HG02852 (cell line): Measurements from ENCODE around the gene CRKL.

ENCODE experiments used
- ATAC-seq: cut with Tn5 transposase; IDR thresholded peaks from one replicate; pipeline ENCODE4 v1.9.1; 2021; ENCODE audit warnings: mild to moderate bottlenecking, moderate library complexity; ENCODE audit not compliant: unreplicated experiment

The CRKL gene

DNA sequence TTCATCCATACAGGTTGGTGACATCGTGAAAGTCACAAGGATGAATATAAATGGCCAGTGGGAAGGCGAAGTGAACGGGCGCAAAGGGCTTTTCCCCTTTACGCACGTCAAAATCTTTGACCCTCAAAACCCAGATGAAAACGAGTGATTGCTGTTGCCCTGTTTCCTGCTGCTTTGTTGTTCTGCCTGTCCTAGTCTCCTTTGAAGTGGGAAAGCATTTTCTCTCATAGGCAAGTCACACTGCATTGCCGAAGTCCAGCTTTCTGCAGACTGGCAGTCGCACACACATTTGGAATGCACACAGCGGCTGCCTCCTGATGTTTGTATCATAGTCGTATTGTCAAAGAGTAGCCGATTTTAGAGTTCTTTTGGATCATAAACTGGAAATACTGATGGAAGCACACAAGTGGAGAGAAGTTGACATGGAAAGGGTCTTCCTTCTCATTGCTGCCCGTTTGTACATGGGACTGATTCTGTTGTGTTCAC lies 32.5 kb downstream of the CRKL start:
- no peak for ATAC-seq

DNA sequence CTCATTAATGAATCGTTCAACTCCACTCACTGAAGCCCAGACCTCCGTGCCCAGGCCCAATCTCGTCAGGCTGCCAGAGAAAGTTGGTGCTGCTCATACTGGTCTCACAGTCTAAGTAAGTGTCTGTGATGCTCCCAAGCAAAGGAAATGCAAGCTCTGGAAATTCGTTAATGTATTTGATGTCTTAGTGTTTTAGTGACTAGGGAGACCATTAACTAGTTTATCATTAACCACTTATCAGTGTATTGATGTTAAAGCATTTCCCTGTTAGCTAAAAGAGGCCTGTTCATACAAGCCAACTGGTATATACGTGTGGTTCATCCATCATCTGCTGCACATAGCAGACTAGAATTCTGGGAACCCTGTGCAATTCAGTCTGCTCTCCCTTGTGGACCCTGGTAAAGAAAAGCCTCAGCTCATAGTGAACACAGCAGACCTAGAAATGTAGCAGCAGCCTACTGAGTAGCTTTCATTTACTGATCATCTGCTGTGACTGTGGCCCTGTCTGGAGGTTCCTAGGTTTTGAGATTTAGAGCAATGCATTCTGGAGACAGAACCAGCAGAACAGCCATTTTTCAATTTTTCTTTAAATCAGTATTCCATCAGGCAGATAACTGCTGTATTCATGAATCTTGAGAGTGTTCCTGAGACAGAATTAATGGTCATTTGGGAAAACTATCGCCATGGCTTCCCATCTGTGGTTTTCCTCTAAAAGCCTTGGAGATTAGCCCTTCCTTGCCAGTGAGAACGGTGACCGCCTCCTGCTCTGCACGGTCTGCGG lies 34.1 kb downstream of the CRKL start:
- no peak for ATAC-seq

DNA sequence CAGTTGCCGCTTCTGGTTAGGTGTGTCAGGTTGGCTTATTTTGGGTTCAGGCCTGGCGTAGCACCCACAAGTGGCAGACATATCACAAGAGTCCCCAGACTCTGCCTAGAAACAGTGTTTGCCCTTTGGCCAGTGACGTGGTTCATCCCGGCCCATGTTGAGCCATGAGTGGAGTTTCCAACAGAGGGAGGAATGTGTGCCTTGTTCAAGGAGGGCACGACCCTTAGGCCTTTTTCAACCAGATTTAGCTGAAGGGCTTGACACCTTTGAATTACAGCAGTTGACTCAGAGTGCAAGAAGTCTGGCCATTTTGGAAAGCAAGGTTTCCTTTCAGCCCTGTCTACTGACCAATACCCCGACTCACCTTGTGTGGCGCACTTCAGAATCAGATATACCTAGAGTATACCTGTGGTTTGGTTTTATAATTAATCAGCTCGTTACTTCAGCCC lies 34.7 kb downstream of the CRKL start:
- ATAC-seq = no peak

DNA sequence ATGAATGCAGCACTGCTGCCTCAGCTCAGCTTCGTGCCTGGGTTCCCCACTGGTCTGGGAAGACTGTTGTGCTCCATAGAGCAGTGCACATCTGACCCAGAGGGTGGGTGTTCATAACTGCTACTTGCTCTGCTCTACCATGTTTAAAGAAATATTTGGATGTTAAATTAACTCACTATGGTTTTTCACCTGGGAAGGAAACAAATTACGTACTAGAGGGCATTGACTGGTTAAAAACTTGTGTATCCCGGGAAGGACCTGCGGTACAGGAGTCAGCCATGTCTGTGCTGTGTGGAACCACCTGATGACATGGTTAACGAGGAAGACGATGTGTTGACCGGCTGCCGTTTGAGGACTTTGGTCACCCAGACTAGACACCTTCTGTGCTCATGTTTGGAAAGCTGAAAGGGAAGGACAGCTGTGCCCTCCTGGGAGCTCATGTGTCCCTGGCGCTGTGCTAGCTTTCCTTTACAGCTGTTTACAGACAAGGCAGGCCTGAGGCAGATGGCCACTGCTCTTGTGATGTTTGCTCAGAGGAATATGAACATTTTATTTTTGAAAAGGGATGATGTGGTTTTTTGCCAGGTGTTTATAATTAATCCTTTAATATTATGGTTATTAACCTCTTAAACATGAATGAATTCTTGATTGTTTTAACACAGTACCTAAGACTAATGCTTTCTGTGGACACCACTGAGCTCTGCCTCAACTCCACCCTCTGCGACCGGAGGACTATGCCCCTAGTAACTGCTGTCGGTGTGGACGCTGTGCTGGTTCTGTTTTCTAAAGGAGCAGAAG lies 35.5 kb downstream of the CRKL start:
- no peak for ATAC-seq

DNA sequence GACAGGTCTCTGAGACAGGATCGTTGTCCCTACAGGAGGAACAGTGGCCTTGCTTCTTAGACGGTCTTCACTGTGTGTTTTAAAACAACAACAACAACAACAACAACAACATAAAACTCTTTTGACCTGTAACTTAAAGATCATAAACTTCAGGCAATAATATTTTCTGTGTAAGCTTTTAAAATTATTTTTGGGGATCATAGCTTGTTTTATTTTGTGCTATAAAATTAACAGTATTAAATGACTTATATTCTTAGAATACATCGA lies 36.1 kb downstream of the CRKL start:
- no peak for ATAC-seq

DNA sequence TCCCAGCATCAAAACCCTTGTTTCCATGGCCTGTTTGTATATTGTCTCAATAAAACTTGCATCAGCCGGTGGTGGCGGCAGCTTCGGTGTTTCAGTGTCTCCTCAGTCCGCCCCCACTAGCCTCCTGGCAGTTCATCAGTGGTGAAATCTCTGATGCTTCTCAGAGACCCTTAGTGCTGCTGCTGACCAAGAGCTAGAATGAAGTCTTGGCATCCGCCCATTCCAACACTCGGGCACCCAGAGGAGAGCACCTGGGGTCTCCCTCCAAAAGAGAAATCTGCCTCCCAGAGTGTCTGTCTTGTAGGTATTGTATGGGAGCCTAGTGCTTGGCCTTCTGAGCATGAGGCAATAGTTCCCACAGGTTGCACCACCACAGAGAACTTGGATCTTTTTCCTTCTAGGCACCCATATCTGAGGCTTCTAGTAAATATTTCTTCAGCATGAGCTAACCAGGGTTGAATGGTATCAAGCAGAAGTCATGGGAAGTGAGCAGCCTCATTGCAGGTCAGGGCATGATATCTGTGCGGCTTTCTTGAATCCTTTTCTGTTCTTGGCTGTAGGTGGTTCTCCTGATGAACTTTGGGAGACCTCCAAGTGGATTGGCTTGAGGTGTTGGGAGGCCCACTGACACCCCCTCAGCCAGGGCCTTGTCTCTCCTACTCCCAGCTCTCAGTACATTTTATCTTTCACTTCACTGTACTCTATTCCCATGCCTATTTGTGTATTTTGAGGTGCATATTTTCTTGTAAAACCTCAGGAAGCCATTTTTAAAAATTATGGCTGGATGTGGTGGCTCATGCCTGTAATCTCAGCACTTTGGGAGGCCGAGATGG lies 36.7 kb downstream of the CRKL start:
- ATAC-seq = no peak

DNA sequence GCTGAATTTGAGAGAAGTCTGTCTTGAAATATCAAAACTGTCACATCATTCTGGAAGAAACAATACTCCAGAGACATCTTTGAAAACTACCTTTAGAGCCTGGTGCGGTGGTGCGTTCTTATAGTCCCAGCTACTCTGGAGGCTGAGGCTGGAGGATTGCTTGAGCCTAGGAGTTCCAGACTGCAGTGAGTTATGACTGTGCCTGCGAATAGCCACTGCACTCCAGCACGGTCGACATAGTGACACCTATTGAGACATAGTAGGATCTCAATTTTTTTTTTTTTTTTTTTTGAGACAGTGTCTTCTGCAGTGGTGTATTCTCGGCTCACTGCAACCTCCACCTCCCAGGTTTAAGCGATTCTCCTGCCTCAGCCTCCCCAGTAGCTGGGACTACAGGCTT lies 38.3 kb downstream of the CRKL start:
- no peak for ATAC-seq

DNA sequence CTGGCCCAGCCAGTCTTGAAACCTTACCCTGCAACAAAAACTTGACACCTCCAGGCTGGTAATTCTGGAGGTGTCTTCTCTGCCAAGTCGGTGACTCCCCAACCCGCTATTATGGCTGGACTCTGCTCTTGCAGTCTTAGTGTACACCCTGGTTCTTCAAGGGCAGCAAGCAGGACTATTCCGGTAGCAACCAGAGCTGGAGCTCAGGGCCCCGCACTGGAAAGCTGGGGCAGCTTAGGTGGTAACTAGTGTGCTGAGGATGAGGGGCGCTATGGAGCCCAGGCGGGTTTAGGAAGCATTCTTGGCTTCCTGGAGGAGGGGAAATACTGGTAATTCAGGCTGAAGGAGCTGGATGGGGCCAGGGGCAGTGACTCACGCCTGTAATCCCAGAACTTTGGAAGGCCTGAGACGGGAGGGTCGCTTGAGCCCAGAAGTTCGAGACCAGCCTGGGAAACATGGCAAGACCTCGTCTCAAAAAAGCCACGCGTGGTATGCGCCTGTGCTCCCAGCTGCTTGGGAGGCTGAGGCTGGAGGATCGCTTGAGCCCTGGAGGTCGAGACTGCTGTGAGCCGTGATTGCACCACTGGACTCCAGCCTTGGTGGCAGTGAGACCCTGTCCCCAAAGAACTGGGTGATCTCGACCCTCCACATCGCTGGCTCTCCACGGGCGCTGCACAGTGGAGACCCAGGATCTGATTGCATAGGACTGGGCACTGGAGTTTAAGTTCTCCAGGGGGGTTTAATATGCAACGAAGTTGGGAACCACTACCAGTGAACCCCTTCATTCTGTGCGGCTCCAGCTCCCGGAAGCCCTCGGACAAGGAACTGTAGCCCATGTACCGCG lies 39.3 kb downstream of the CRKL start:
- ATAC-seq = no peak

DNA sequence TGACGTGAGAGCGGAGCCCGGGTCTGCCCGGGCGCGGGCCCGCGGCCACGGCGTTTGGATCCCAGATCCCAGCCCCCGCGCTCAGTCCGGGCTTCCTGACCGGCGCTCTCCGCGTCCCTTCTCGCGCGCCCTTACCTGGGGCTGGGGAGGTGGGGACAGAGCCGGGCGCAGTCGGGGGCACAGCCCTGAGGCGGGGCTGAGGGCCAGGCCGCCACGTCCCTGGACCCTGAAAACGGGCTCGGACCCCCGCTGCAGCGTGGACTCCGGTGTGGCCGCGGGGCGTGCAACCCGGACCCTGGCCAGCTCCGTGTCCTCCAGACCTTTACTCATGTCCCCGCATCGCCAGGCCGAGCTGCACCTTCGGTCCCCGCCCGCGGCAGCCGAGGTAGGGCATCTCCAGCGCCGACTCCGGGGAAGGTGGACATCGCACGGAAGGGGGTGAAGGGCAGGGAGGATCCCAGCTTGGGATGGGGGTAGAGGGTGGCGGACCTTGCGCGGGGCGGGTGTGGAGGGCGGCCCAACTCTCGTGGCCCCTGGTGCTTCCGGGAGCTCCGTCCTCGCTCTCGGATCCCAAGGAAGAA lies 40.0 kb downstream of the CRKL start:
- ATAC-seq = no peak

DNA sequence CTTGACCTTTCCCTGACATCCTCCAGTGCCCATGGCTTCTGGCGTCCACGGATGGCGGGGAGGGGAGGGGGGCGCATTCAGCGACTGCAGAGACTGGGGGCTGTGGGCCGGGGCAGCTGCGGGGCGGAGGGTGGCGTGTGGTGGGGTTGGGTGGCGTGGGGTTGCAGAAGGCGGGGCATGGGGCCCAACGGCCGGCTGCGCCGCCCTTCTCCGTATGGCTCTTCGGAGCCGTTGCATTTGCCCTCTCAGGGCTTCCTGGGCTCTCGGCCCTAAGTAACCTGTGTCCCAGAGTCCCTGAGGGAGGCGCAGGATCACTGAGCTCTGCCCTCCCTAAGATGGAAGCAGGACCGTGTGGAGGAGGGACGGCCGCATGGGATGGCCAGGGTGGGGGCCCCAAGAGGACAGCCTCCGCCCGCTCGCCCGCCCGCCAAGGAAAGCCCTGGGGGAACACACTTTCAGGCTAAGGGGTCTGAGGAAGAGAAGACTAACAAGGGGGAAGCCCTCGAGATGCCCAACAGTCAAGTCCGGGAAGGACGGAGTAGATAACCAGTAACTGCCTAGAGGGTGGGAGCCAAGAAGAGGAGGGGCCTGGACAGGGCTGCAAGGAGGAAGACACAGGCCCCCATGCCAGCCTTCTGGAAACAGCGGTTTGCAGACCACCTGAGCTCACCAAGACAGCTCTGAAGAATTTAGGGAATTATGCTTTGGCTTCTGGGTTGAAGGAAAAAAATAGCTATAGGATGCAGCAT lies 40.6 kb downstream of the CRKL start:
- ATAC-seq = no peak

DNA sequence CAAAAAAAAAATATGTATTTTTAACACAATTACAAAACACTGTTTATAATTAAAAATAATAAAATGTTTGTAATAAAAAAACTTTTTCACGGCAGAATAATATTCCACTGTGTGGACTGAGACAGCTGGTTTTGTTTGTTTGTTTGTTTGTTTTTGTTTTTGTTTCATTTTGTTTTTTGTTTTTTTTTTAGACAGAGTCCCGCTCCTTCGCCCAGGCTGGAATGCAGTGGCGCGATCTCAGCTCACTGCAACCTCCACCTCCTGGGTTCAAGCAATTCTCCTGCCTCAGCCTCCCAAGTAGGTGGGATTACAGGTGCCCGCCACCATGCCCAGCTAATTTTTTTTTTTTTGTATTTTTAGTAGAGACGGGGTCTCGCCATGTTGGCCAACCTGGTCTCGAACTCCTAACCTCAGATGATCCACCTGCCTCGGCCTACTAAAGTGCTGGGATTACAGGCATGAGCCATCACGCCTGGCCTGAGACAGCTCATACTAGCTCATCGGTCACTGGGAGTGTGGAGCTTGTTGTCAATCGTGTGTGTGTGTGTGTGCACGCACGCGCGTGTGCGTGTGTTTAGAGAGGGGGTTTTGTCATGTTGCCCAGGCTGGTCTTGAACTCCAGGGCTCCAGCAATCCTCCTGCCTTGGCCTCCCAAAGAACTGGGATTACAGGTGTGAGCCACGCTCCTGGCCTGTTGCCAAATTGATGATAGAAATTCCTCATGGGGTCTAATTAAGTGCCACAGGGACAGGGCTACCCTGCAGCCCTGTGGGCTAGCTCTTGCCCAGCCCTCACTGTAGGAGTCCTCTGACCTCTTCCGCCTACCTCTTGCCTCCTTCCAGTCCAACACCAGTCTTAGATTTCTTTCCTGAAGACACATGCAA lies 42.6 kb downstream of the CRKL start:
- no peak for ATAC-seq

DNA sequence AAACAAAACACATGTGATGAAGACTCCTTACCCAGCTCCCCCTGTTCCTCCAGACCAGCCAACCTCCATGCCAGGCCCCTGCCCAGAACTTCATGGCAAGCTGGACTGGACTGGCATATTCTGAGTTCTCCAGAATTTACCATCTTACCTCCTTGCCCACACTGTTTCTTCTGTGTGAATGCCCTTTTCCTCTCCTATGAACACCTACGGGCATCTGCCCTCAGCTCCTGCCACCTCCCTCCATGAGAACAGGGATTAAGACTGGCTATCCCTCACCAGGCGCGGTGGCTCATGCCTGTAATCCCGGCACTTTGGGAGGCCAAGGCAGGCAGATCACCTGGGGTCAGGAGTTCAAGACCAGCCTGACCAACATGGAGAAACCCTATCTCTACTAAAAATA lies 43.4 kb downstream of the CRKL start:
- ATAC-seq = no peak

DNA sequence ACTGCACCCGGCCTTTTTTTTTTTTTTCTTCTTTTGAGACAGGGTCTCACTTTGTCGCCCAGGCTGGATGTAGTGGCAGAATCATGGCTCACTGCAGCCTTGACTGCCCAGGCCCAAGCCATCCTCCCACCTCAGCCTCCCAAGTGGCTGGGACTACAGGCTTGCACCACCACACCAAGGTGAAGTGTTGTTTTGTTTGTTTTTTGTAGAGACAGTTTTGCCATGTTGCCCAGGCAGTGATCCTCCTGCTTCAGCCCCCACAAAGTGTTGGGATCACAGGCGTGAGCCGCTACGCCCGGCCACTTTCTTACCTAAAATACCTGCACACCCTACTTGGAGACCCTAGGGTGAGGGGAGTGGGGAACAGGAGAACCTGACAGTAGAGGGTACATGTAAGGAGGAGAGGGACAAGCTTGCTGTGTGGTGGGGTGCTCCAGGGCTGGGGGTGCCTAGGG lies 45.3 kb downstream of the CRKL start:
- ATAC-seq = no peak

DNA sequence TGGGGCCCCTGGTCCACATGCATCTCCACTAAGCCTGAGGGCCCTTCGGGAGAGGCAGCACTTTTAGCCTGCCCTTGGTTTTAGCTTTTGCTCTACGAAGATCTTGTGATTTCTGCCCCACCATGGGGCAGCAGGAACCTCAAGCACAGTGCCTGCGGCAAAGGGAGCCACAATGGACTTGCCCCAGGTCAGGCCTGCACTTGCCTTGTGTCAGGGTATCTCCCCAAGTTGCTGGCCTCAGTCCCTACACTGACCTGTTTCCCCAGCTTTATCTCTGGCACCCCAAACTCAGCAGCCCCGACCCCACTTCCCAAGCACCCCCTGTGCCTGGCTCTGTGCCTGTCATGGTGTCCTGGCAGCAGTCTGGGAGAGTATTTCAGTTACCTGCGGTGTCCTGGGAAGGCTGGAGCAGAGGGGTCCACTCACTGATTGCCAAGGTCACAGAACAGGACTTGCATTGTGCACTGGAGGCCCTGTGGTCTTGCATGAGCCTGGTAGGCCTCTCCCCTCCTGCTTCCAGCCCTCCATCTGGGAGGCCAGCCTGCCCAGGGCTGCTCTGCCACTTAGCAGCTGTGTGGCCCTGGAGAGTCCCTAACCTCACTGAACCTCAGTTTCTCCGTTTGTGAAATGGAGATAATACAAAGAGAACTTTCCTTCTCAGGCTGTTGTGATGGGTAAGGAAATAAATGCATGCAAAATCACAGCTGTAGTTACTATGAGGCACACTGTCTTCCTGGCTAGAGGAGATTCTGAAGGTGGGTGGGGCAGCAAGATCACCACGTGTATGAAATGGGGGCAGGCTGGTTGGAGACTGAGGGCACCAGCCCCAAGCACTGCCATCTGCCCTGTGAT lies 46.2 kb downstream of the CRKL start:
- no peak for ATAC-seq

DNA sequence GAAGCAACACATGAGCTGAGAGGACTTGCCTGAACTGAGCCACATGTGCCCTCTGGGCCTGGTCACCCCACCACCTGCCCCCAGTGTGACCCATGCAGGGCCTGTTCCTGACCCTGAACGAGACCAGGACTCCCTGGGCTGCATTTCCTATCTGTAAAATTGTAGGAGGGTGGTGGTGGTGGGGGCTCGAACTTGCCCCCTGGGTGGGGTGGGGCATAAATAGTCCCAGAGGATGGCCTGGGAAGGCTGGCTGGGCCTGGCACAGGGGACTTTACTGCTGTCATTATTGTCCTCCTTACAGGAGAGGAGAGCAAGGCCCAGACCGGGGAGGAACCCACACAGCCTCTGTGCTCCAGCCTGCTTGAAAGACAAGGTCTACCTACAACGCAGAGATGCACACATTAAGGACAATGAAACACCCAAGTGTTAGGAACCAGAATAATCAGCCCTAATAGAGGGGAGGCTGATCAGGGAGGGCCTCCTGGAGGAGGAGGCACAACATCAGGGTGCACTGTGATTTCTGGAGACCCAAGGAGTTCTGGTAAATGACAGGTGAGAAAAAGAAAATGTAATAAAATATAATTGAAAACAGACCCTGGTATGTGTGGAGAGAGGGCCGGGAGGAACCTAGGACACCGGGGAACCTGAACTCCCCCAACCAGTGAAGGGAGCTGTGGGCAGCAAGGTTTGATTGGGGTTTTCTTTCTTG lies 47.0 kb downstream of the CRKL start:
- no peak for ATAC-seq

DNA sequence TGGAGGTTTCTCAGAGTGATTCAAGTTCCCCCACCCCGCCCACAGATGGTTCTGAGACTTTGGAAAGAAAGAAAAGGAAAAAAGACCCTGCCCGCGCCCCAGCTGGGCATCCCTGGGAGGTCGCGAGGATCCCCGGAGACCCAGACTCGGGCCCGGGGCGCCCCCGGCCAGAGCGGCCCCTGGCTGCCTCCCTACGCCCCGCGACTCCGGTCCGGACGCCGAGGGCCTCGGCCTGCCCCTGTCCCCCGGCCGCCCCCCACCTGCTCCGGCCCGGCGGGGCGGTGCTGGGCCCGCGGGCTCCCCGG lies 47.5 kb downstream of the CRKL start:
- ATAC-seq = no peak
